Liver (tissue), 9 donors: Measurements from ENCODE around the gene HSD3B1. TPM values are rescaled to one million over a fixed set of nuclear protein-coding genes. Genes with fewer than 3 reads are reported as not detected.

Experiments
- DNase-seq: peaks from one replicate; pipeline ENCODE4 v3.0.0-alpha.2; 2017; ENCODE audit warnings: low spot score
- H3K27ac ChIP-seq, 2 donors: one replicate each; pipeline ENCODE4 v1.7.0; 2013; ENCODE audit warnings: inconsistent platforms in 2 of 2, low read length in 2 of 2, control low read depth in 1 of 2, low read depth in 1 of 2, mild to moderate bottlenecking in 1 of 2
- H3K27me3 ChIP-seq, 4 donors: one replicate each; pipeline versions ENCODE4 v1.6.1 to v1.7.0; 2013; ENCODE audit warnings: low read length in 3 of 4, inconsistent platforms in 1 of 4, mild to moderate bottlenecking in 1 of 4, moderate library complexity in 1 of 4; ENCODE audit not compliant: control insufficient read depth in 4 of 4, insufficient read depth in 4 of 4
- H3K36me3 ChIP-seq, 4 donors: one replicate each; pipeline versions ENCODE4 v1.6.1 to v1.7.0; 2013; ENCODE audit warnings: low read length in 3 of 4, mild to moderate bottlenecking in 3 of 4, low read depth in 1 of 4, moderate library complexity in 1 of 4; ENCODE audit not compliant: control insufficient read depth in 4 of 4, insufficient read depth in 3 of 4
- H3K4me1 ChIP-seq, 4 donors: one replicate each; pipeline versions ENCODE4 v1.6.1 to v1.7.0; 2013; ENCODE audit warnings: low read length in 3 of 4, mild to moderate bottlenecking in 3 of 4, moderate library complexity in 1 of 4; ENCODE audit not compliant: control insufficient read depth in 4 of 4, insufficient read depth in 4 of 4
- H3K4me3 ChIP-seq, 3 donors: one replicate each; pipeline versions ENCODE4 v1.6.1 to v1.7.0; 2013; ENCODE audit warnings: low read length in 3 of 3, control low read depth in 1 of 3, low read depth in 1 of 3, mild to moderate bottlenecking in 1 of 3
- H3K9ac ChIP-seq, 2 donors: one replicate each; pipeline ENCODE4 v1.7.0; 2013; ENCODE audit warnings: low read length in 2 of 2, mild to moderate bottlenecking in 2 of 2, moderate library complexity in 2 of 2, control low read depth in 1 of 2, low read depth in 1 of 2
- H3K9me3 ChIP-seq, 4 donors: one replicate each; pipeline versions ENCODE4 v1.6.1 to v1.7.0; 2013; ENCODE audit warnings: low read length in 3 of 4; ENCODE audit not compliant: control insufficient read depth in 4 of 4
- ATF3 ChIP-seq: IDR thresholded peaks from 2 replicates; pipeline ENCODE4 v1.6.1; 2016; ENCODE audit warnings: antibody characterized with exemption
- CTCF ChIP-seq: fragments of 150-350 bp; IDR thresholded peaks from 2 replicates; pipeline ENCODE4 v1.5.1; 2017; ENCODE audit warnings: improper control_type of control experiment, low read depth, low read length; ENCODE audit not compliant: missing input control
- EGR1 ChIP-seq, 2 donors: IDR thresholded peaks; 2 replicates each; pipeline ENCODE4 v1.6.1; 2016 to 2018; ENCODE audit warnings: antibody characterized with exemption in 2 of 2, low read depth in 2 of 2
- FOXA1 ChIP-seq: IDR thresholded peaks from 2 replicates; pipeline ENCODE4 v1.6.1; 2016; ENCODE audit warnings: antibody characterized with exemption
- FOXA2 ChIP-seq: IDR thresholded peaks from 2 replicates; pipeline ENCODE4 v1.6.1; 2016; ENCODE audit warnings: antibody characterized with exemption
- GABPA ChIP-seq, 2 donors: IDR thresholded peaks in 1 of 2; conservative IDR thresholded peaks in 1 of 2; 2 replicates each; pipeline ENCODE4 v1.6.1; 2016; ENCODE audit warnings: antibody characterized with exemption in 2 of 2, mild to moderate bottlenecking in 1 of 2, moderate library complexity in 1 of 2
- HNF4A ChIP-seq, 2 donors: conservative IDR thresholded peaks; 2 replicates each; pipeline ENCODE4 v1.6.1; 2016; ENCODE audit warnings: antibody characterized with exemption in 2 of 2, mild to moderate bottlenecking in 2 of 2
- HNF4G ChIP-seq: IDR thresholded peaks from 2 replicates; pipeline ENCODE4 v1.6.1; 2016; ENCODE audit warnings: antibody characterized with exemption
- JUND ChIP-seq, 2 donors: IDR thresholded peaks; 2 replicates each; pipeline ENCODE4 v1.6.1; 2016; ENCODE audit warnings: antibody characterized with exemption in 2 of 2
- MAX ChIP-seq: IDR thresholded peaks from 2 replicates; pipeline ENCODE4 v1.6.1; 2016; ENCODE audit warnings: antibody characterized with exemption
- NR2F2 ChIP-seq: IDR thresholded peaks from 2 replicates; pipeline ENCODE4 v1.6.1; 2016; ENCODE audit warnings: antibody characterized with exemption
- RAD21 ChIP-seq, 2 donors: IDR thresholded peaks; 2 replicates each; pipeline ENCODE4 v1.6.1; 2016; ENCODE audit warnings: antibody characterized with exemption in 2 of 2, mild to moderate bottlenecking in 2 of 2
- REST ChIP-seq: IDR thresholded peaks from 2 replicates; pipeline ENCODE4 v1.6.1; 2016; ENCODE audit warnings: antibody characterized with exemption, mild to moderate bottlenecking
- RXRA ChIP-seq, 2 donors: IDR thresholded peaks; 2 replicates each; pipeline ENCODE4 v1.6.1; 2017 to 2018; ENCODE audit warnings: antibody characterized with exemption in 2 of 2, mild to moderate bottlenecking in 1 of 2
- SP1 ChIP-seq: IDR thresholded peaks from 2 replicates; pipeline ENCODE4 v1.6.1; 2018; ENCODE audit warnings: antibody characterized with exemption, mild to moderate bottlenecking
- TAF1 ChIP-seq: conservative IDR thresholded peaks from 2 replicates; pipeline ENCODE4 v1.6.1; 2016; ENCODE audit warnings: antibody characterized with exemption, mild to moderate bottlenecking
- YY1 ChIP-seq: IDR thresholded peaks from 2 replicates; pipeline ENCODE4 v1.6.1; 2016; ENCODE audit warnings: antibody characterized with exemption, mild to moderate bottlenecking
- ZBTB33 ChIP-seq: IDR thresholded peaks from 2 replicates; pipeline ENCODE4 v1.6.1; 2016; ENCODE audit warnings: antibody characterized with exemption
- WGBS: extraction: QIAGEN DNeasy Blood & Tissue Kit; methylation state at CpG from one replicate; pipeline ENCODE4 v1.1.7; 2013; 5-methylcytosine and 5-hydroxymethylcytosine counted together
- polyA plus RNA-seq, 2 donors: library from polyadenylated mRNA; stranded (reverse) in 1 of 2; unstranded in 1 of 2; fragments of 200-250 nt in 1 of 2; fragments of >200 nt in 1 of 2; fragmentation: Nextera tagmentation in 1 of 2; extraction: Ambion mirVana in 1 of 2; gene quantifications; one replicate each; pipeline versions ENCODE4 v1.2.1 to v1.2.3, GENCODE V29; 2013 to 2015
- total RNA-seq, 2 donors: library from RNA; depleted of rRNA; stranded (reverse); fragments of >200 nt; gene quantifications; one replicate each; pipeline ENCODE4 v1.2.3, GENCODE V29; 2014
- donor health status: healthy.
- donor health status: healthy.
- donor health status: healthy.
- donor health status: healthy.
- donor health status: healthy.

Gene HSD3B1
- total and polyA plus RNA-seq, 4 donors, result 0.67 TPM; not detected in 3

GRCh38 chr1:119475866-119476439 is 31.1 kb upstream of the HSD3B1 start:
- WGBS, result 25% methylated on average over 9 of the region's 9 CpGs
- TF ChIP-seq RAD21 (IDR thresholded peaks at IDR 0.05), result peak; percentile 91 to 99
- TF ChIP-seq TAF1, result no peak
- no peak for TF ChIP-seq FOXA2
- TF ChIP-seq HNF4A (conservative IDR thresholded peaks at IDR 0.05), result peak in 1 of 2 donors; percentile 29
- no peak for TF ChIP-seq NR2F2
- TF ChIP-seq FOXA1, result no peak
- TF ChIP-seq REST, result no peak
- no peak for TF ChIP-seq GABPA (IDR thresholded peaks at IDR 0.05 in 1 of 2, conservative IDR thresholded peaks at IDR 0.05 in 1 of 2)
- TF ChIP-seq MAX, result no peak
- no peak for TF ChIP-seq RXRA (IDR thresholded peaks at IDR 0.05)
- no peak for TF ChIP-seq EGR1 (IDR thresholded peaks at IDR 0.05; ENCODE audit: low read depth in 2 of 2)
- peak; percentile 77 for TF ChIP-seq CTCF
- no peak for TF ChIP-seq SP1
- no peak for TF ChIP-seq ATF3
- TF ChIP-seq JUND (IDR thresholded peaks at IDR 0.05), result no peak
- TF ChIP-seq YY1, result no peak
- TF ChIP-seq ZBTB33, result no peak
- TF ChIP-seq HNF4G, result no peak
- no peak overlapping the region for H3K27ac ChIP-seq
- H3K36me3 ChIP-seq, result no peaks in the 10 kb centered on the region
- peak; percentile 44 for DNase-seq
- no peak overlapping the region for H3K4me3 ChIP-seq
- H3K27me3 ChIP-seq, result no peaks in the 10 kb centered on the region
- H3K9me3 ChIP-seq, result no peaks in the 10 kb centered on the region
- peaks cover 4 to 24% (median 14%) of the 10 kb centered on the region in 4 donors for H3K4me1 ChIP-seq
- H3K9ac ChIP-seq, result no peak overlapping the region
